ENCODE results near the gene C9orf78.

The C9orf78 gene

GRCh38 chr9:129835128-129835859, at the start of gene C9orf78, which contains the start of gene USP20:
TSS of gene C9orf78 (minus strand) at chr9:129835275. CDS start at chr9:129835221, 54 bp downstream.
TSS of gene USP20 (plus strand) at chr9:129835458. CDS start at chr9:129852556, 17,098 bp downstream.
- Histone ChIP-seq H4K20me1 (peaks cover 53% of the 10 kb centered on the region), H3K4me1 (peaks cover 45% of the 10 kb centered on the region), H3K27me3 (no peaks in the 10 kb centered on the region), H3K36me3 (peaks cover 33% of the 10 kb centered on the region), H3K9ac (peak within 1 kb of the TSS; percentile 84), H3K4me3 (peak within 1 kb of the TSS; percentile 86), H3K9me3 (no peaks in the 10 kb centered on the region), H3K27ac (peak within 1 kb of the TSS; percentile 78), H3K4me2 (peak within 1 kb of the TSS; percentile 93)
- TF ChIP-seq Cebpa-rat (IDR thresholded peaks at IDR 0.05): no peak

DNA sequence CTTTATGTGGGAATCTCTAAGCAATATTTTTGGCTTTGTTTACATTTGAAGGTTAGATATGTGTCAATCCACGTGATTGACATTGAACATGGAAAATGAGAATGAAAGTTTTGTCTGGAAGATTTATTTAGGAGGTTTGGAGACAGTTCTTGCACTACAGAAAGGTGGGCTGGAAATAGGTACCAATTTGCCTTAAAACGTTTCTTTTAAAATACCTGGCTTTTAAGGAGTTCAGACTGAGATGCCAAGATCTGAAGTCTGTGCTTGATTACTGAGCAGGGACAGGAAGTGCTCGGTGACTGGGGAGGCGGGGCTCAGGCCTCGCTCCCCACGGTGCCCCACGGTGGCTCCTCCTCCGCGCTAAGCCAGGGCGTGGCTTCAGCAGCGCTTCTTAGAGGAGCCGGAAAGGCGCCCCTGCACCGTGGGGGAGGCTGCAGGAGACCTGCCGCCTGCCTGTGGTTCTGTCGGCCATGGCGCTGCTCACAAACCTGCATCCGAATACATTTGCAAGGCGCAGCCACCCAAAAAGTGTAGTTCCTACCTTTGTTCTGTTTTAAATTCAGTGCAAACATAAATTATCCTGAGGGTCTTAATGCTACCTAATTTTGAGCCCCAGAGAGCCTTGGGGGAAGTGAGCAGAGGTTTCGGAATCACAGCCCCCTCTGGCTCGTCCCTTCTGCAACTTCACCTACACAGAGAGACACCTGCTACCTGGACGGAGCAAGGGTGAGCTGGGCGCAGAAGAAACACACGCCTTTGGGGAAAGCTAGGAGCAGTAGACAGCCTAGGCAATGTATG, 49.3 kb upstream of the C9orf78 start:
- no peaks in the 10 kb centered on the region for H3K27me3 ChIP-seq
- no peak for TF ChIP-seq Cebpa-rat (IDR thresholded peaks at IDR 0.05)
- peak overlapping the region; percentile 76 for H3K9ac ChIP-seq
- H3K9me3 ChIP-seq: no peaks in the 10 kb centered on the region
- H3K4me1 ChIP-seq: peaks cover 59% of the 10 kb centered on the region
- H3K27ac ChIP-seq: peak overlapping the region; percentile 85
- peak overlapping the region; percentile 63 for H3K4me3 ChIP-seq
- no peaks in the 10 kb centered on the region for H4K20me1 ChIP-seq
- no peaks in the 10 kb centered on the region; the same call in 1 of the 2 replicates for H3K36me3 ChIP-seq
- peak overlapping the region; percentile 94 for H3K4me2 ChIP-seq

GRCh38 chr9:129881547-129882324, 46.7 kb upstream of the C9orf78 start:
- Histone ChIP-seq H3K9me3 (no peaks in the 10 kb centered on the region), H4K20me1 (no peaks in the 10 kb centered on the region), H3K4me2 (no peak overlapping the region), H3K27me3 (no peaks in the 10 kb centered on the region), H3K36me3 (peaks cover 9% of the 10 kb centered on the region; the same call in 1 of the 2 replicates), H3K9ac (no peak overlapping the region), H3K27ac (no peak overlapping the region), H3K4me1 (peaks cover 32% of the 10 kb centered on the region), H3K4me3 (no peak overlapping the region)
- no peak for TF ChIP-seq Cebpa-rat (IDR thresholded peaks at IDR 0.05)

DNA sequence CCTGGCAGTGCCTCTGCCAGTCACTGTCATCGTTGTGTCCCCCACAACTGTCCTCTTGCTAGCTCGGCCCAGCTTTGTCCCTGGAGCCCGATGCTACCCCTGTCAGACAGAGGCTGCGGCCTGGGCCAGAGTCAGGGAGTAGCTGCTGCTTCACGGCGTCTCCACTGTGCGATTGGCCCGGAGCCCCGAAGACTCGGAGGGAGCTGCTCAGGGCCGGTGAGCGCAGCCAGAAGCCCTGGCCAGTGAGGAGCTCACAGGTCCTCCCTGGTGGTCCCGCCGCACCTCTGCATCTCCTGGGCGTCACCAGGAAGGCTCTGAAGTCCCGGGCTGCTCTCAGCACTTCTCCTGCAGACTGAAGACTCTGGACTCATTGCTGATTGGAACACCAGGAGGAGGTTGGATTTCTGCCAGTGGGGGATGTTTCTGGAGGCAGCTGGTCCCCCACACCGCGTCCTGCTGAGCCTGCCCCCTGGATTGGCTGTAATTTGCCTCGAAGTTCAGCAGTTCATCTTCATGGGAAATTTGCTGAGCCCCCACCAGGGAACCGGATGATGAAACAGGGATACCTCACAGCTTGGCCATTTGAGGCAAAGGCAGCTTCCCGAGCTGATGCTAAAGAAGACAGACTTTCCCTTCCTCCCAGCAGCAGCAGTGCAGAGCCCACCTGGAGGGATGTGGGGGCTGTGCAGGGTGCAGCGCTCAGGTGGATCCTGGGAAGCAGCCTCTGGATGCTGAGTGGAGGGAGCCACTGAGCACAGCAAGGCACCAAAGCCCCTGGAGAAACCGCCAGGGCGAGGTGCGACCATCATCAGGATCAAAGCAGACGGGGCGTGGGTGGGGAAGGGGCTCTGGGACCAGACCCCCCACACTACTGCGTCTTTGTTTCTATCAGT, 45.8 kb upstream of the C9orf78 start:
- Histone ChIP-seq H3K4me3 (no peak overlapping the region), H3K27ac (no peak overlapping the region), H3K27me3 (no peaks in the 10 kb centered on the region), H3K36me3 (peaks cover 18% of the 10 kb centered on the region), H3K9me3 (no peaks in the 10 kb centered on the region), H3K4me2 (no peak overlapping the region), H4K20me1 (no peaks in the 10 kb centered on the region), H3K9ac (no peak overlapping the region), H3K4me1 (peaks cover 23% of the 10 kb centered on the region)
- no peak for TF ChIP-seq Cebpa-rat (IDR thresholded peaks at IDR 0.05)

DNA sequence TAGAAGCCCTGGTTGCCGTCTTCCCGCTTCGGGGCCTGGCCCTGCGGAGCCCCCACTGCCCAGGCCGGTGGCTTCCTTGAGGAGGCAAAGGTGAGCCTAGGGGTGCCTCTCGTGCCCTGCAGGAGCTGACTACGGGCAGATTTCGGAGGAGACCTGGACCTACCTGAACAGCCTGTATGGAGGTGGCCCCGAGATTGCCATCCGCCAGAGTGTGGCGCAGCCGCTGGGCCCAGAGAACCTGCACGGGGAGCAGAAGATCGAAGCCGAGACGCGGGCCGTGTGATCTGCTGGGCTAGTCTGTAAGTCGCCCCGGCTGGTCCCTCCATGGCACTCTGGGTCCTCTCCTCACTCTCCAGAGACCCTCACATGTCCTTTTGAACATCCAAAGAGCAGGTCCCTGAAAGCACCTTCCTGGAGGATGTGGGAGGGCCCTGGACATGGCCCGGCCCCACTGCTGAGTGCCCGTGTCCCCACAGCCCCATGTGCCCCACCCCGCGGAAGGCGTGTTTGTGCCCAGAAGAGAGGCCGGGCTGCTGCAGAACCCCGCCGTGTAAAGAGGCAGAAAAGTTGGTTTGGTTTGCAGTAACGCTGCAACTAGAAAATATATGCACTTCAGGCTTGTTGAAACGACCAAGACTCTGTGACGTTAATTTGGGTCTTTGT, 45.0 kb upstream of the C9orf78 start:
- H3K4me2 ChIP-seq: no peak overlapping the region
- H3K36me3 ChIP-seq: peaks cover 25% of the 10 kb centered on the region
- peaks cover 16% of the 10 kb centered on the region for H3K4me1 ChIP-seq
- no peak overlapping the region for H3K4me3 ChIP-seq
- no peak overlapping the region for H3K27ac ChIP-seq
- no peaks in the 10 kb centered on the region for H3K9me3 ChIP-seq
- no peak for TF ChIP-seq Cebpa-rat (IDR thresholded peaks at IDR 0.05)
- H3K9ac ChIP-seq: no peak overlapping the region
- no peaks in the 10 kb centered on the region for H3K27me3 ChIP-seq
- no peaks in the 10 kb centered on the region for H4K20me1 ChIP-seq

- Histone ChIP-seq H3K4me3 (no peak overlapping the region), H3K27ac (no peak overlapping the region), H3K4me2 (no peak overlapping the region), H3K27me3 (no peaks in the 10 kb centered on the region), H3K9ac (no peak overlapping the region), H3K9me3 (no peaks in the 10 kb centered on the region), H3K4me1 (peaks cover 7% of the 10 kb centered on the region), H3K36me3 (peaks cover 35% of the 10 kb centered on the region), H4K20me1 (no peaks in the 10 kb centered on the region)
- TF ChIP-seq Cebpa-rat (IDR thresholded peaks at IDR 0.05): no peak
Observed at GRCh38 chr9:129879103-129879699, 44.1 kb upstream of the C9orf78 start.

DNA sequence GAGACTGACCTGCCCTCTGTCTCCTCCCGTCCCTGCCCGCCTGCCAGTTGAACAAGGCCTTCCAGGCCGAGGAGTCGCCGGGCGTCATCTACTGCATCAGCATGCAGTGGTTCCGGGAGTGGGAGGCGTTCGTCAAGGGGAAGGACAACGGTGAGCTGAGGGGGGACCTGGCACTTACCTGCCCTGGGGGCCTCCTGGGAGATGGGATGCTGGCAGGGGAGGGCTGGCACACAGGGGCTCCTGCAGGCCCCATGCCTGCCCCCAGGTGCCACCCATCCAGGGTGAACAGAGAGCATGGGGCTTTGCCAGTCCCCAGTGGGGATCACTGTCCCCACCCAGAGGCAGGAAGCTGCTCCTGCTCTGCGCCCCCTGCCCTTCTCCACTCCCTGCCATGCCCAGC, 43.2 kb upstream of the C9orf78 start:
- Histone ChIP-seq H3K4me2 (no peak overlapping the region), H4K20me1 (no peaks in the 10 kb centered on the region), H3K36me3 (peaks cover 44% of the 10 kb centered on the region), H3K9ac (no peak overlapping the region), H3K4me1 (no peaks in the 10 kb centered on the region), H3K9me3 (no peaks in the 10 kb centered on the region), H3K27ac (no peak overlapping the region), H3K4me3 (no peak overlapping the region), H3K27me3 (no peaks in the 10 kb centered on the region)
- TF ChIP-seq Cebpa-rat (IDR thresholded peaks at IDR 0.05): no peak

- no peak for TF ChIP-seq Cebpa-rat (IDR thresholded peaks at IDR 0.05)
- no peak overlapping the region for H3K4me2 ChIP-seq
- H3K27me3 ChIP-seq: no peaks in the 10 kb centered on the region
- no peak overlapping the region for H3K9ac ChIP-seq
- no peak overlapping the region for H3K4me3 ChIP-seq
- no peaks in the 10 kb centered on the region for H3K4me1 ChIP-seq
- no peaks in the 10 kb centered on the region for H3K9me3 ChIP-seq
- peaks cover 46% of the 10 kb centered on the region for H3K36me3 ChIP-seq
- H3K27ac ChIP-seq: no peak overlapping the region
- H4K20me1 ChIP-seq: no peaks in the 10 kb centered on the region
Observed at GRCh38 chr9:129876815-129877214, 41.7 kb upstream of the C9orf78 start.
